ENCODE data around the gene ATG4D.

DNA sequence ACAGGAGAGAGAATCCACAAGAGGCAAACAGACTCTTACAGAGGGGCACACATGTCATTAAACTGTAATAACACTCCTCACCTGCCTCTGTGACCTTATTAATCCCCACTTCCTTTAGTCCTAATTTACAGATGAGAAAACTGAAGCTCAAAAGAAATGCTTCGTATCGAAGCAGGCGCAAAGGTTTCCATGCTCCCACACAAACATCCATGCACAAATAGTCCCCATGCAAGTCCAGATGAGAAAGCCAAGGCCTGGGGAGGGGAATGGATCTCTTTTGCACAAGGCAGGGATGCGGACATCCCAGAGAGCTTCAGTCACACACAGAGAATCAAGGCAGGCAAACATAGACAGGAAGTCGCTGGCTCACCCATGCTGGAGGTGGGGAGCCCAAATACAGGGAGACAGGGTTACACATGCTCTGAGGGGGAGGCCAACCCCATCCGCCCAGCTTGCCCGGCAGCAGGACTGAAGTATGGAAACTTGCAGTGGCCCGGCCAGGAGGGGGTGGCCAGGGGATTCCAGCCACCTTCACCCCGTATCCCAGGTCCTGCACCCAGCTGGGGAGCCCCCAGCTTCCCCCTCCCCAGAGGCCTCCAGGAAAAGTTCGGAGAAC is 26.9 kb upstream of the ATG4D start:
- TF ChIP-seq POLR2A (IDR thresholded peaks at IDR 0.05) (no peak), EP300 (IDR thresholded peaks at IDR 0.05) (no peak)
- TF ChIP-seq, protein P1, sequence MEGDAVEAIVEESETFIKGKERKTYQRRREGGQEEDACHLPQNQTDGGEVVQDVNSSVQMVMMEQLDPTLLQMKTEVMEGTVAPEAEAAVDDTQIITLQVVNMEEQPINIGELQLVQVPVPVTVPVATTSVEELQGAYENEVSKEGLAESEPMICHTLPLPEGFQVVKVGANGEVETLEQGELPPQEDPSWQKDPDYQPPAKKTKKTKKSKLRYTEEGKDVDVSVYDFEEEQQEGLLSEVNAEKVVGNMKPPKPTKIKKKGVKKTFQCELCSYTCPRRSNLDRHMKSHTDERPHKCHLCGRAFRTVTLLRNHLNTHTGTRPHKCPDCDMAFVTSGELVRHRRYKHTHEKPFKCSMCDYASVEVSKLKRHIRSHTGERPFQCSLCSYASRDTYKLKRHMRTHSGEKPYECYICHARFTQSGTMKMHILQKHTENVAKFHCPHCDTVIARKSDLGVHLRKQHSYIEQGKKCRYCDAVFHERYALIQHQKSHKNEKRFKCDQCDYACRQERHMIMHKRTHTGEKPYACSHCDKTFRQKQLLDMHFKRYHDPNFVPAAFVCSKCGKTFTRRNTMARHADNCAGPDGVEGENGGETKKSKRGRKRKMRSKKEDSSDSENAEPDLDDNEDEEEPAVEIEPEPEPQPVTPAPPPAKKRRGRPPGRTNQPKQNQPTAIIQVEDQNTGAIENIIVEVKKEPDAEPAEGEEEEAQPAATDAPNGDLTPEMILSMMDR (IDR thresholded peaks at IDR 0.05), result no peak

Data from sigmoid colon (tissue), 4 donors.